ENCODE data around the gene SLC25A33.
"Not testable (repeated sequence)": the region's sequence is repeated elsewhere in the genome, so short reads cannot be mapped to it uniquely, and the experiment has no call there.

The SLC25A33 gene

DNA sequence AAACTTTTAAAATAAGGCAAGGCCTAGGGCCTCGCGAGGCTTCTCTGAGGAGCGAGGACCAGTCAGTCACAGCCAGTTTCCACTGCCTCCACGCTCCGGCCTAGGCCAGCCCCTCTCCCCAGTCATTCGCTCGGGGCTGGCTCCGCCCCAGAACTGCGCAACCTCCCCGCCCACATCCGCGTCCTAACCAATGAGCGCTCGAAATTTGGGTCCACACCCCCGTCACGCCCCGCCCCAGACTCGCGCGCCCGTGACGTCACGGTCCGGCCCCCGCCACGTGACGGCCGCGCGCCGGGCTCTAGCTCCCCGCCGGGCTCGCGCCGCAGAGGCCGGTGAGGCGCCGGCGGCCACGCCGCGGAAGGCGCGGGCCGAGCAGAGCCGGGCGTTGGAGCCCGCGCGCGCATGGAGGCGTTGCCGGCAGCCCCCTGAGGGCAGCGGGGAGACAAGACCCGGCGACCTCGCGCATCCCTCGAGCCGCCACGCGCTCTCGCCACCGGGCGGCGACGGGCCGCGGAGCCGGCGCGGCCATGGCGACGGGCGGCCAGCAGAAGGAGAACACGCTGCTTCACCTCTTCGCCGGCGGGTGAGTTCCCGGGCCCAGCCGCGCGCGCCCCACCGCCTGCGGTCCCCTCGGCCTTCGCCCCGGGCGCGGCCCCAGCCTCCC lies at the start of gene SLC25A33:
TSS of gene SLC25A33 (plus strand) at position 301 of the 664 bp plus-strand sequence. CDS start at position 528, 227 bp downstream.
- peak; percentile 97 for DNase-seq

DNA sequence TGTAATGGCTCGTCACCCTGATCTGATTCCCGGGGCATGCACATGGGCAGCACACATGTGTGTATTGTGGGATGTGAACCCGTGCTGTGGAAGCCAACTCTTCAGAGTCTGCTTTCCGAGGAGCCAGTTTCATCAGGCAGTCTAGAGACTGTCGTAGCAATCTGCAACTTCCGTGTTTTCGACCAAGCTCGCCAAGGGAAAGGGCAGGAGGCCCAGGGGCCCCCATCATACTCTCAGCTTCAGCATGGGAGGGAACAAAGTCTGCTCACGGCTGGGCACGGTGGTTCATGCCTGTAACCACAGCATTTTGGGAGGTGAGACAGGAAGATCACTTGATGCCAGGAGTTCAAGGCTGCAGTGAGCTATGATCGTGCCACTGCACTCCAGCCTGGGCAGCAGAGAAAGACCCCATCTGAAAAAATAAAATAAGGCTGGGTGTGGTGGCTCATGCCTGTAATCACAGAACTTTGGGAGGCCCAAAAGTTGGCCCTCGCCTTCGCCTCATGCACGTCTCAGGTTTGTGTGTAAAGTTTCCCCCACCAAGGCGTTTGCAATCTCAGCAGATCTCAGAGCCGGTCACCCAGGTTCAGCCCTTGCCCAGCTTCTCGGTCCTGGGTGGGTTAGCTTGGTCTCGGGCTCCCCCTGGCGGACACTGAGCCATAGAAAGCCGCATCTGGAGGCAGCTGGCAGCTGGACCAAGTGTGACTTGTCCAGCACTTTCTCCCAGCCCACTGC lies 48.5 kb upstream of the SLC25A33 start:
- peak; percentile 85 for DNase-seq

DNA sequence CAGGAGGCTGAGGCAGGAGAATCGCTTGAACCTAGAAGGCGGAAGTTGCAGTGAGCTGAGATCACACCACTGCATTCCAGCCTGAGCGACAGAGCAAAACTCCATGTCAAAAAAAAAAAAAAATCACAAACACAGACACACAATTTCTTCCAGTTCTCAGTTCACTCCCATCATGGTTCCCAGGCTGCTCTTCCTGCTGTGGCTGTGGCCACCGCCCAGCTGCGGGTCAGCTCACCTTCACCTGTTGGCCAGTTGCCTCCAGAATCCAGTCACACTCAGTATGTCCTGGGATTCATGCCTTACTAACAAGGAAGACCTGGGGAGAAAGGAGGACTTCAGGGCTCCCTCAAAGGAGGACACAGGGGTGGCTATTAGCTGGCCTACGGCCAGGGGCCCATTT lies 45.9 kb upstream of the SLC25A33 start:
- no peak for DNase-seq

GRCh38 chr1:9494936-9495758 lies 44.1 kb upstream of the SLC25A33 start:
- DNase-seq: peak; percentile 68

DNA sequence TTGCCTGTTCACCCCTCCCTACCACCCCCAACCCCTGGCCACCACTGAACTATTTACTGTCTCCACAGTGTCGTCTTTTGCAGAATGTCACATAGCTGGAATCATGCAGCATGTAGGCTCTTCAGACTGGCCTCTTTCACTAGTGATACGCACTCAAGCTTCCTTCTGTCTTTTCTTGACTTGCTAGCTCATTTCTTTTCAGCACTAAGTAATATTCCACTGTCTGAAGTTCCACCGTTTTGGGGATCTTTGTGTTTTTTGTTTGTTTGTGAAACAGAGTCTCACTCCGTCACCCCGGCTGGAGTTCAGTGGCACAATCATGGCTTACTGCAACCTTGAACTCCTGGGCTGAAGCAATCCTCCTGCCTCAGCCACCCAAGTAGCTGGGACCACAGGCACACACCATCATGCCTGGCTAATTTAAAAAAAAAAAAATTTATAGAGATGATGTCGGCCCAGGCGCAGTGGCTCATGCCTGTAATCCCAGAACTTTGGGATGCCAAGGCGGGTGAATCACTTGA lies 43.4 kb upstream of the SLC25A33 start:
- no peak for DNase-seq

GRCh38 chr1:9500756-9501754 lies 38.2 kb upstream of the SLC25A33 start:
- no peak for DNase-seq

DNA sequence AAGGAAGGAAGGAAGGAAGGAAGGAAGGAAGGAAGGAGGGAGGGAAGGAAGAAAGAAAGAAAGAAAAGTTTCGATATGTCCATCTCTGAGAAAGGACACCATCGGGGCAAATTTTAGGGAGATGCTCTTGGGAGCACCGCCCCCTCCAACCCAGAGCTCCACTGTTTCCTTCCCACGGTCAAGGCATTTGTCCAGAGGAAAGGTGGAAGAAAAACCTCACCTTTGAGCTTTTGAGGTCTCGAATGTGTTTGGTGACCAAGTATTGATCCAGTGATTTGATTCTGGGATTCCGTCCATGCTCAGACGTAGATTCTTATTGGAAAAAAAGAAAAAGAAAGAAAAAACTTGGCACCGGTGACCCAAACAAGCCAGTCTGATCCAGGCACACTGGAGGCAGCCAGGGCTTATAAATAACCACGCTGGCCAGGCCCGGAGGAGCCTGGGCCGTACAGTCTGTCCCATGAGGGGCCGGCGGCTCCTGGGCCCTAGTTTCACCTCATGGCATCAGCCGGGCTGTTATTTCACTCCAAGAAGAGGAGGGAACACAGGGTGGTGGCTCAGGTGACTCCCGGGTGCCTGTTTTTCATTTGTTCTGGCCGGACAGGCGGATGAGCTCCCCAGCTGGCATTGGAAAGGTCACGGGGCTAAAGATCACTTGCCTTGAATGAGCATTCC lies 36.1 kb upstream of the SLC25A33 start:
- no peak for DNase-seq

GRCh38 chr1:9505143-9505542 lies 34.1 kb upstream of the SLC25A33 start:
- DNase-seq: no peak

- DNase-seq: no peak
Observed at GRCh38 chr1:9506901-9507300, 32.4 kb upstream of the SLC25A33 start.

GRCh38 chr1:9510130-9510529 lies 29.1 kb upstream of the SLC25A33 start:
- DNase-seq: no peak

DNA sequence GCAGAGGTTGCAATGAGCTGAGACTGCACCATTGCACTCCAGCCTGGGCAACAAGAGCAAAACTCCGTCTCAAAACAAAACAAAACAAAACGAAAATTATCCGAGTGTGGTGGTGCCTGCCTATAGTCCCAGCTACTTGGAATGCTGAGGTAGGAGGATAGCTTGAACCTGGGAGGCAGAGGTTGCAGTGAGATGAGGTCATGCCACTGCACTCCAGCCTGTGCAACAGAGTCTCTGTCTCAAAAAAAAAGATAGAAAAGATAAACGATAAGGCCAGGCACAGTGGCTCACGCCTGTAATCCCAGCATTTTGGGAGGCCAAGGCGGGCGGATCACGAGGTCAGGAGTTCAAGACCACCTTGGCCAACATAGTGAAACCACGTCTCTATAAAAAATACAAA lies 23.7 kb upstream of the SLC25A33 start:
- not testable (repeated sequence) for DNase-seq

GRCh38 chr1:9518454-9518998 lies 20.7 kb upstream of the SLC25A33 start:
- DNase-seq: no peak

DNA sequence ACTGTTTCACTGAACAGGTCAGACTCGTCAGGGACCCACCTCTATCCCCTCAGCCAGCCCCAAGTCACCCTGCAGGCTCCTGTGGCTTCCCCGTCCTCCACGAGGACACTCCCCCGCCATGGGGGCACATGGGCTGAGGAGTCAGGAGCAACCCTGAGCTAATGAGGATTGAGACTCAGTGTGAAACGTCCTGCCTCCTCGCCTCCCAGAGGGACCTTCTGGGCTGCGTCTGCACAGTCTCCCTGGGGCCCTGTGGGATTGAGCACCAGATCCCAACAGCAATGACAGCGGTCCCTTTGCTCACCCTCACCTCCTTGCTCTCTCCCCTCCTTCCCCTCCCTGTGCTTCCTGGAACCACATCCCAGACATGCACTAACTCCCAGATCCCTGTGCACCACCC lies 18.9 kb upstream of the SLC25A33 start:
- DNase-seq: no peak

- no peak for DNase-seq
Observed at GRCh38 chr1:9529190-9529589, 10.1 kb upstream of the SLC25A33 start.

DNA sequence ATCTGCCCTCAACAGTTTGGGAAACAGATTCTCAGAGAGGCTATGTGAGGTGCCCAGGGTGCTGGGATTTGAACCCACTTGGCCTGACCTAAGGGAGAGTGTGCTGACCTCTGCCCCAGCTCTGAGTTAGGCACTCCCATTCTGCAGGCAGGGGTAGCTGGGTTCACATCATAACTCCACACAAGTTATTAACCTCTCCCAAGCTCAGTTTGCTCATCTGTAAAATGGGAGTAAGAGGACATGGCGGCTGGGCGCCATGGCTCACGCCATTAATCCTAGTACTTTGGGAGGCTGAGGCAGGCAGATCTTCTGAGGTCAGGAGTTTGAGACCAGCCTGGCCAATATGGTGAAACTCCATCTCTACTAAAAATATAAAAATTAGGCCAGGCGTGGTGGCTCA lies 8.9 kb upstream of the SLC25A33 start:
- no peak for DNase-seq

GRCh38 chr1:9534953-9535352 lies 4.3 kb upstream of the SLC25A33 start:
- DNase-seq: no peak

GRCh38 chr1:9536301-9536700 lies 3.0 kb upstream of the SLC25A33 start:
- no peak for DNase-seq

GRCh38 chr1:9537863-9538668 lies 1.2 kb upstream of the SLC25A33 start:
- DNase-seq: no peak

DNA sequence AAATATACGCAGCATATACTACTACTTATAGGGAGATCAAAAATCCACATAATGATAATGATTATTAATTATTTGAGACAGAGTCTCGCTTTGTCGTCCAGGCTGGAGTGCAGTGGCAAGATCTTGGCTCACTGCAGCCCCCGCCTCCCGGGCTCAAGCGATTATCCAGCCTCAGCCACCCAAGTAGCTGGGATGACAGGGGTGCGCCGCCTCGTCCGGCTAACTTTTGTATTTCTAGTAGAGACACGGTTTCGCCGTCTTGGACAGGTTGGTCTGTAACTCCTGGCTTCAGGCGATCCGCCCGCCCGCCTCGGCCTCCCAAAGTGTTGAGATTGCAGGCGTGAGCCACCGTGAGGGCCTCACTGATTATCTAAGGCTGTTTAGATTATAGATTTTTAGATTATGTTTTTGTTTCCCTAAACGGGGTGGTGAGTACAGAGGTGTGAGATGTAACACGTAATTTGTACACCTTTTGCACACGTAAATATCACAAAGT lies 548 bp upstream of the SLC25A33 start:
- DNase-seq: no peak
